Stimulated activated CD8-positive, alpha-beta memory T cell treated with anti-CD3 and anti-CD28 coated beads, Interleukin-12 subunit alpha, Interleukin-12 subunit beta, amount 100 ng/mL, for 24 hours (primary cell): Measurements from ENCODE around the gene NR2F2.

Experiments used
- DNase-seq: peaks from one replicate; pipeline ENCODE4 v3.0.0-alpha.2; 2020; ENCODE audit errors: extremely low read depth

NR2F2 gene

GRCh38 chr15:96353930-96354730 is 23.6 kb downstream of the NR2F2 start:
- DNase-seq = no peak

- no peak for DNase-seq
Measured at GRCh38 chr15:96354731-96355567, 24.4 kb downstream of the NR2F2 start.

GRCh38 chr15:96355568-96356187 is 25.2 kb downstream of the NR2F2 start:
- DNase-seq = no peak

GRCh38 chr15:96356494-96357455 is 26.3 kb downstream of the NR2F2 start:
- peak; percentile 30 for DNase-seq

GRCh38 chr15:96358001-96358801 is 27.7 kb downstream of the NR2F2 start:
- no peak for DNase-seq

GRCh38 chr15:96358821-96359615 is 28.5 kb downstream of the NR2F2 start:
- DNase-seq = no peak

GRCh38 chr15:96359616-96360521 is 29.4 kb downstream of the NR2F2 start:
- no peak for DNase-seq

GRCh38 chr15:96360581-96361308 is 30.2 kb downstream of the NR2F2 start:
- DNase-seq = no peak

- DNase-seq = no peak
Measured at GRCh38 chr15:96361309-96362010, 31.0 kb downstream of the NR2F2 start.

GRCh38 chr15:96362011-96362754 is 31.7 kb downstream of the NR2F2 start:
- DNase-seq = no peak

- no peak for DNase-seq
Measured at GRCh38 chr15:96362755-96363651, 32.5 kb downstream of the NR2F2 start.

- no peak for DNase-seq
Measured at GRCh38 chr15:96363707-96364106, 33.2 kb downstream of the NR2F2 start.

- no peak for DNase-seq
Measured at GRCh38 chr15:96365781-96366525, 35.5 kb downstream of the NR2F2 start.

GRCh38 chr15:96366526-96366877 is 36.0 kb downstream of the NR2F2 start:
- no peak for DNase-seq
